Measurements from ENCODE around the gene WAPL. TPM values are rescaled to one million over a fixed set of nuclear protein-coding genes. Genes with fewer than 3 reads are reported as not detected.
"Not testable (repeated sequence)": the region's sequence is repeated elsewhere in the genome, so short reads cannot be mapped to it uniquely, and the experiment has no call there.

WAPL gene
- total RNA-seq (10 to 100 TPM; 34.3 TPM), total RNA-seq (130 to 284 (median 223) reads per million in 172 experiments)
- 42.7 TPM for polyA plus RNA-seq (2013, experiment 1 of 2)
- polyA plus RNA-seq (2013, experiment 2 of 2), result 41.1 TPM

DNA sequence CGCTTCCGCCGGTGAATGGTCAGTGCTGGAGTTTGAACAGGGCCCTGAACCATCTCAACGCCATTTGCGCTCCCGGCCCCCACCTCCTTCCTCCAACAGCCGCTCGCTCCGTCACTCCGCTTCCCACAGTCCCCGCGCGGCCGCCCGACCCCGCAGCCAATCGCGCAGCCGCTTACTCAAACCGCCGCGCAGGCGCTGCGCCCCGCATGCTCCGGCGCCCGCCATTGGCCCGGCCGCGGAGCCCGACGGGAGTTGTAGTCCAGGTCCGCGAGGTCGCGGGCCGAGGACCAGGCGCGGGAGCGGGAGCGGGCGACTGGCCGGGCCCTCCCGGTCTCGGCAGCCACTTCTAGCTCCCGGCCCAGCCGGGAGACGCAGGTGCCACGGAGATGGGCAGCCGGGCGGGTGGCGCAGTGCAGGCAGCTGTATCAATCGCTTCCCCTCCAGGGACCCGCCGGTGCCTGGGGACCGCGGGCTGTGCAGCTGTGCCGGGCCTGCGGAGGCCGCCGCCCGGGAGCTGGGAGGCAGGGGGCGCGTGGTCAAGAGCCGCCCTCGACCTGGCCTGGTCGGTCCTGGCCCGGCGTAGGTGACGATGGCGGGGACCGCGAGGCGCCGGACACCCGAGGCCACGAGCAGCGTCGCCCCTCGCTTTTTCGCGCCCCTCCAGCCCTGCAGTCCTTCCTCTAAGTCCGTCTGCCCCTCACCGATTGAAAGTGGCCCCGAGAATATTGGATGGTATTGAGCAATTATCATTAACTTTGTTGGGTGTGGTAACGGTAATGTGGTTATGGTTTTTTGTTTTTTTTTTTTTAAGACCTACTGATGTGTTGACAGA is at the start of gene WAPL:
Gene WAPL, minus strand, starts transcription at position 115 of the 832 bp plus-strand sequence. CDS start 3,723 bp downstream, outside the sequence.
- Mint-ChIP-seq H3K4me1 (ENCODE audit: low read depth) (peaks cover 70% of the 10 kb centered on the region), H3K4me3 (peak within 1 kb of the TSS; percentile 98), H3K27ac (peak within 1 kb of the TSS; percentile 92), H3K27me3 (no peaks in the 10 kb centered on the region), H3K36me3 (ENCODE audit: low read depth) (peaks cover 44% of the 10 kb centered on the region), H3K9me3 (no peaks in the 10 kb centered on the region)
- peak; percentile 88 to 97 (median 91) for DNase-seq
- peak; percentile 94 for ATAC-seq (ENCODE audit: poor library complexity)
- intact Hi-C loops (cut with DNase I, micrococcal nuclease), result loop anchor here (1.0 to 10.0 kb wide), 8 partner anchors 15 to 910 kb away; partner anchors contain the start of genes BMPR1A (in 1 of the 2), GLUD1 (in 1 of the 2) and SHLD2 (in 1 of the 2)
- H3K9me3 ChIP-seq (ENCODE audit: control insufficient read depth in 1 of 2, insufficient read depth in 1 of 2, low read length in 2 of 2), result no peaks in the 10 kb centered on the region
- H3K27ac ChIP-seq (ENCODE audit: low read depth in 1 of 2, low read length in 2 of 2), result peak within 1 kb of the TSS; percentile 68 to 83
- peaks cover 29% of the 10 kb centered on the region for H3K4me1 ChIP-seq (ENCODE audit: insufficient read depth, low read length)
- ChIA-PET POLR2A (interaction anchor here (0.9 to 2.8 kb wide), 5 partner anchors 13 to 121 kb away, joined by 5 to 22 read pairs (median 5); no protein-coding TSS in a partner anchor), CTCF (interaction anchor here (1.0 to 1.3 kb wide), 2 partner anchors 64 to 122 kb away, joined by 5 read pairs; no protein-coding TSS in a partner anchor)
- TF ChIP-seq, protein P1, sequence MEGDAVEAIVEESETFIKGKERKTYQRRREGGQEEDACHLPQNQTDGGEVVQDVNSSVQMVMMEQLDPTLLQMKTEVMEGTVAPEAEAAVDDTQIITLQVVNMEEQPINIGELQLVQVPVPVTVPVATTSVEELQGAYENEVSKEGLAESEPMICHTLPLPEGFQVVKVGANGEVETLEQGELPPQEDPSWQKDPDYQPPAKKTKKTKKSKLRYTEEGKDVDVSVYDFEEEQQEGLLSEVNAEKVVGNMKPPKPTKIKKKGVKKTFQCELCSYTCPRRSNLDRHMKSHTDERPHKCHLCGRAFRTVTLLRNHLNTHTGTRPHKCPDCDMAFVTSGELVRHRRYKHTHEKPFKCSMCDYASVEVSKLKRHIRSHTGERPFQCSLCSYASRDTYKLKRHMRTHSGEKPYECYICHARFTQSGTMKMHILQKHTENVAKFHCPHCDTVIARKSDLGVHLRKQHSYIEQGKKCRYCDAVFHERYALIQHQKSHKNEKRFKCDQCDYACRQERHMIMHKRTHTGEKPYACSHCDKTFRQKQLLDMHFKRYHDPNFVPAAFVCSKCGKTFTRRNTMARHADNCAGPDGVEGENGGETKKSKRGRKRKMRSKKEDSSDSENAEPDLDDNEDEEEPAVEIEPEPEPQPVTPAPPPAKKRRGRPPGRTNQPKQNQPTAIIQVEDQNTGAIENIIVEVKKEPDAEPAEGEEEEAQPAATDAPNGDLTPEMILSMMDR (IDR thresholded peaks at IDR 0.05), result no peak
- H3K4me3 ChIP-seq (ENCODE audit: low read length), result peak within 1 kb of the TSS; percentile 92
- peaks cover 13% of the 10 kb centered on the region for H3K36me3 ChIP-seq (ENCODE audit: insufficient read depth, low read length)
- H3K27me3 ChIP-seq (ENCODE audit: control insufficient read depth in 1 of 2, insufficient read depth in 2 of 2, low read length in 2 of 2), result no peaks in the 10 kb centered on the region

- Mint-ChIP-seq H3K4me3 (no peak overlapping the region), H3K36me3 (ENCODE audit: low read depth) (no peaks in the 10 kb centered on the region), H3K27me3 (no peaks in the 10 kb centered on the region), H3K27ac (no peak overlapping the region), H3K4me1 (ENCODE audit: low read depth) (no peaks in the 10 kb centered on the region), H3K9me3 (no peaks in the 10 kb centered on the region)
- H3K27me3 ChIP-seq (ENCODE audit: control insufficient read depth in 1 of 2, insufficient read depth in 2 of 2, low read length in 2 of 2), result no peaks in the 10 kb centered on the region
- H3K27ac ChIP-seq (ENCODE audit: low read depth in 1 of 2, low read length in 2 of 2), result no peak overlapping the region
- no peaks in the 10 kb centered on the region for H3K36me3 ChIP-seq (ENCODE audit: insufficient read depth, low read length)
- peaks cover 0 to 6% of the 10 kb centered on the region in 2 experiments for H3K9me3 ChIP-seq (ENCODE audit: control insufficient read depth in 1 of 2, insufficient read depth in 1 of 2, low read length in 2 of 2)
- CTCF ChIA-PET, result no interaction called here
- POLR2A ChIA-PET, result no interaction called here
- no peak for ATAC-seq (ENCODE audit: poor library complexity)
- H3K4me1 ChIP-seq (ENCODE audit: insufficient read depth, low read length), result no peaks in the 10 kb centered on the region
- H3K4me3 ChIP-seq (ENCODE audit: low read length), result no peak overlapping the region
- TF ChIP-seq, protein P1 (IDR thresholded peaks at IDR 0.05), result no peak
- intact Hi-C loops (cut with DNase I, micrococcal nuclease), result no loop called here
- DNase-seq, result no peak
Observed at GRCh38 chr10:86569335-86569734, 47.7 kb upstream of the WAPL start.

DNA sequence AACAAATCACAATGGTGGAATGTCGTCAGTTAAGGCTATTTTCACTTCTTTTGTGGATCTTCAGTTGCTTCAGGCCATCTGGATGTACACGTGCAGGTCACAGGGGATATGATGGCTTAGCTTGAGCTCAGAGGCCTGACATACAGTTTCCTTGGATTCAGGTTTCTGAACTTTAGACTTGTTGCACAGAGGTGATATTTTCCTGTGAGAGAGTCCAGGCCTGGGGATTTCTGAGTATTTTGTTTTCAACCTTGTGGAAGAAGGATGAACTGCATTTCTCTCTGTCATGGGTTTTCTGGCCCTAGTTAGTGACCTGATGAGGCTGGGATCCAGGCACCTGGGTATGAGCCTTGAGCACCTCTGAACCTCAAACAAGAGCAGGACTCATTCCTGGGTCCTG is 44.9 kb upstream of the WAPL start:
- H3K4me1 Mint-ChIP-seq (ENCODE audit: low read depth); H3K36me3 ChIP-seq (ENCODE audit: insufficient read depth, low read length); CTCF ChIA-PET; H3K27ac Mint-ChIP-seq; H3K4me3 Mint-ChIP-seq; H3K36me3 Mint-ChIP-seq (ENCODE audit: low read depth); H3K27ac ChIP-seq (ENCODE audit: low read depth in 1 of 2, low read length in 2 of 2); H3K27me3 ChIP-seq (ENCODE audit: control insufficient read depth in 1 of 2, insufficient read depth in 2 of 2, low read length in 2 of 2); H3K4me1 ChIP-seq (ENCODE audit: insufficient read depth, low read length); POLR2A ChIA-PET; ATAC-seq (ENCODE audit: poor library complexity); H3K9me3 ChIP-seq (ENCODE audit: control insufficient read depth in 1 of 2, insufficient read depth in 1 of 2, low read length in 2 of 2); H3K27me3 Mint-ChIP-seq; H3K9me3 Mint-ChIP-seq; DNase-seq; H3K4me3 ChIP-seq (ENCODE audit: low read length); intact Hi-C loops (cut with DNase I, micrococcal nuclease): not testable (repeated sequence)

DNA sequence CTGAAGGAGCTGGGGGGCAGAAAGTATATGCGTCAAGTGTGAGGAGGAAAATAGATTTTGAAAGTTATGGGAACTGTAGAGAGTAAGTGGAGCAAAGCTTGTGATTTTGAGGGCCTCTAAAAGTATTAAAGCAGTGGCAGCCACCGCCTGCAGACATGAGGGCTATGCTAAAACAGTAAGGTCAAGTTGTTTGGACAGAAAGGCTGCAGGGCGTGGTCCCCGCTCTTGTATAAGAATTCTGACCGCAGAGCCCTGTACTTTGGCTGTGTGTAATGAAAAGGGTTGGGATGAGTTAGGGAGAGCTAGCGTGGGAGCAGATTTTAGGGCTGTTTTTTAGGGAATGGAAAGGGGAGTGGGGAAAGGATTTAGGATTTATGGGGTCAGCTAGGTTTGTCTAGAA is 41.7 kb upstream of the WAPL start:
- CTCF ChIA-PET; H3K27me3 ChIP-seq (ENCODE audit: control insufficient read depth in 1 of 2, insufficient read depth in 2 of 2, low read length in 2 of 2); H3K9me3 Mint-ChIP-seq; POLR2A ChIA-PET; H3K36me3 ChIP-seq (ENCODE audit: insufficient read depth, low read length); ATAC-seq (ENCODE audit: poor library complexity); H3K9me3 ChIP-seq (ENCODE audit: control insufficient read depth in 1 of 2, insufficient read depth in 1 of 2, low read length in 2 of 2); DNase-seq; H3K4me1 Mint-ChIP-seq (ENCODE audit: low read depth); H3K27me3 Mint-ChIP-seq; intact Hi-C loops (cut with DNase I, micrococcal nuclease); H3K4me3 ChIP-seq (ENCODE audit: low read length); H3K36me3 Mint-ChIP-seq (ENCODE audit: low read depth); H3K27ac ChIP-seq (ENCODE audit: low read depth in 1 of 2, low read length in 2 of 2); H3K27ac Mint-ChIP-seq; H3K4me3 Mint-ChIP-seq; H3K4me1 ChIP-seq (ENCODE audit: insufficient read depth, low read length): not testable (repeated sequence)

DNA sequence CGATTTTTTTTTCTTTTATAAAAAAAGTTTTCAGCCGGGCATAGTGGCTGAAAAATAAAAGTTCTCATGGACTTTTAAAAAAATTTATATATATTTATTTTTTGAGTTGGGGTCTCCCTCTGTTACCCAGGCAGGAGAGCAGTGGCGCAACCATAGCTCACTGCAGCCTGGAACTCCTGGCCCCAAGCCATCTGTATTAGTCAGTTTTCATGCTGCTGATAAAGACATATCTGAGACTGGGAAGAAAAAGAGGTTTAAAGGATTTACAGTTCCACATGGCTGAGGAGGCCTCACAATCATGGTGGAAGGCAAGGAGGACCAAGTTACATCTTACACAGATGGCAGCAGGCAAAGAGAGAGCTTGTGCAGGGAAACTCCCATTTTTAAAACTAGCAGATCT is 37.1 kb upstream of the WAPL start:
- H3K27ac ChIP-seq (ENCODE audit: low read depth in 1 of 2, low read length in 2 of 2); H3K27me3 Mint-ChIP-seq; H3K27me3 ChIP-seq (ENCODE audit: control insufficient read depth in 1 of 2, insufficient read depth in 2 of 2, low read length in 2 of 2); DNase-seq; H3K4me1 Mint-ChIP-seq (ENCODE audit: low read depth); H3K36me3 Mint-ChIP-seq (ENCODE audit: low read depth); POLR2A ChIA-PET; intact Hi-C loops (cut with DNase I, micrococcal nuclease); H3K9me3 Mint-ChIP-seq; H3K4me3 Mint-ChIP-seq; H3K9me3 ChIP-seq (ENCODE audit: control insufficient read depth in 1 of 2, insufficient read depth in 1 of 2, low read length in 2 of 2); H3K36me3 ChIP-seq (ENCODE audit: insufficient read depth, low read length); H3K4me1 ChIP-seq (ENCODE audit: insufficient read depth, low read length); CTCF ChIA-PET; H3K4me3 ChIP-seq (ENCODE audit: low read length); H3K27ac Mint-ChIP-seq; ATAC-seq (ENCODE audit: poor library complexity): not testable (repeated sequence)

Data from CD4-positive, alpha-beta T cell (primary cell).